GM18498 (cell line): ENCODE results near the gene ZDHHC1.
"Not testable (repeated sequence)": the region's sequence is repeated elsewhere in the genome, so short reads cannot be mapped to it uniquely, and the experiment has no call there.

ENCODE experiments used
- ATAC-seq: cut with Tn5 transposase; IDR thresholded peaks from one replicate; pipeline ENCODE4 v1.9.1; 2021; ENCODE audit warnings: mild to moderate bottlenecking, moderate library complexity; ENCODE audit not compliant: unreplicated experiment

Gene ZDHHC1

GRCh38 chr16:67370661-67371060, 45.6 kb downstream of the ZDHHC1 start:
- no peak for ATAC-seq

GRCh38 chr16:67364600-67365235, 51.6 kb downstream of the ZDHHC1 start:
- ATAC-seq = no peak

GRCh38 chr16:67361038-67361437, 55.2 kb downstream of the ZDHHC1 start:
- no peak for ATAC-seq

GRCh38 chr16:67359540-67360269, 56.6 kb downstream of the ZDHHC1 start:
- ATAC-seq = not testable (repeated sequence)

- ATAC-seq = no peak
Measured at GRCh38 chr16:67357561-67357960, 58.7 kb downstream of the ZDHHC1 start.

- ATAC-seq = no peak
Measured at GRCh38 chr16:67356396-67356795, 59.9 kb downstream of the ZDHHC1 start.

- not testable (repeated sequence) for ATAC-seq
Measured at GRCh38 chr16:67352463-67352862, 63.8 kb downstream of the ZDHHC1 start.

- no peak for ATAC-seq
Measured at GRCh38 chr16:67350324-67350723, 66.0 kb downstream of the ZDHHC1 start.

GRCh38 chr16:67349172-67349571, 67.1 kb downstream of the ZDHHC1 start:
- ATAC-seq = no peak

GRCh38 chr16:67346341-67346740, 69.9 kb downstream of the ZDHHC1 start:
- no peak for ATAC-seq

- no peak for ATAC-seq
Measured at GRCh38 chr16:67345401-67345800, 70.9 kb downstream of the ZDHHC1 start.
